Thyroid gland (tissue), 4 donors: ENCODE data around the gene PSRC1. TPM values are rescaled to one million over a fixed set of nuclear protein-coding genes. Genes with fewer than 3 reads are reported as not detected.

Experiments
- DNase-seq, 2 donors: peaks; one replicate each; pipeline ENCODE4 v3.0.0-alpha.2; 2019
- H3K27ac ChIP-seq, 3 donors: fragments of 200-600 bp; sonication (generic); 1 replicate in 2 of 3; 2 replicates in 1 of 3; pipeline ENCODE4 v1.5.1; 2016 to 2019; ENCODE audit warnings: mild to moderate bottlenecking in 1 of 3, moderate library complexity in 1 of 3
- H3K27me3 ChIP-seq: fragments of 200-600 bp; sonication (generic); one replicate; pipeline ENCODE4 v1.5.1; 2019
- H3K36me3 ChIP-seq, 2 donors: fragments of 200-600 bp; sonication (generic); one replicate each; pipeline ENCODE4 v1.5.1; 2016 to 2019
- H3K4me1 ChIP-seq, 2 donors: fragments of 200-600 bp; sonication (generic); one replicate each; pipeline ENCODE4 v1.5.1; 2017 to 2019
- H3K4me3 ChIP-seq, 3 donors: fragments of 200-600 bp; sonication (generic); replicated peaks in 1 of 3; 1 replicate in 2 of 3; 2 replicates in 1 of 3; pipeline ENCODE4 v1.5.1; 2016; ENCODE audit warnings: mild to moderate bottlenecking in 1 of 3
- H3K9me3 ChIP-seq: fragments of 200-600 bp; sonication (generic); one replicate; pipeline ENCODE4 v1.5.1; 2017
- CTCF ChIP-seq, 6 experiments: fragments of 200-600 bp in 3 of 6; fragments of 450-650 bp in 3 of 6; sonication (generic) in 3 of 6; IDR thresholded peaks; one replicate each; pipeline ENCODE4 v1.5.1; 2016 to 2019; ENCODE audit warnings: antibody characterized with exemption in 6 of 6, mild to moderate bottlenecking in 2 of 6, inconsistent platforms in 1 of 6, moderate library complexity in 1 of 6
- POLR2A ChIP-seq, 2 donors: fragments of 450-650 bp; IDR thresholded peaks; one replicate each; pipeline ENCODE4 v1.6.1; 2017; ENCODE audit warnings: antibody characterized with exemption in 2 of 2, mild to moderate bottlenecking in 2 of 2, moderate library complexity in 1 of 2
- WGBS, 2 donors: methylation state at CpG; one replicate each; pipeline ENCODE4 v1.1.5; 2017; 5-methylcytosine and 5-hydroxymethylcytosine counted together
- intact Hi-C: fragments of 100-400 bp; cut with DNase I; formaldehyde crosslinking; loops from one replicate; pipeline ENCODE4 v1.15.1; 2023
- total RNA-seq, 4 donors: library from RNA; depleted of rRNA; stranded (reverse); fragments of >200 nt; gene quantifications; one replicate each; pipeline ENCODE4 v1.2.3, GENCODE V29; 2016

Gene PSRC1
- total RNA-seq, 4 donors from 2014 or later: 1.0 to 4.0 (median 2.2) TPM

- Histone ChIP-seq H3K27me3 (no peaks in the 10 kb centered on the region), H3K9me3 (no peaks in the 10 kb centered on the region), H3K4me3 (no peak overlapping the region), H3K36me3 (peaks cover 29 to 36% of the 10 kb centered on the region in 2 donors), H3K4me1 (peaks cover 5% of the 10 kb centered on the region in 2 donors), H3K27ac (no peak overlapping the region)
- WGBS, 2 donors: 90 to 94% methylated on average over 23 to 33 of the region's 33 CpGs
- DNase-seq: no peak
- TF ChIP-seq CTCF (IDR thresholded peaks at IDR 0.05): no peak
- intact Hi-C loops: loop anchor here (5.0 to 10.0 kb wide), 2 partner anchors 133 to 265 kb away; partner anchors contain the start of gene GPR61
Observed at GRCh38 chr1:109269212-109269980, 13.5 kb downstream of the PSRC1 start.

DNA sequence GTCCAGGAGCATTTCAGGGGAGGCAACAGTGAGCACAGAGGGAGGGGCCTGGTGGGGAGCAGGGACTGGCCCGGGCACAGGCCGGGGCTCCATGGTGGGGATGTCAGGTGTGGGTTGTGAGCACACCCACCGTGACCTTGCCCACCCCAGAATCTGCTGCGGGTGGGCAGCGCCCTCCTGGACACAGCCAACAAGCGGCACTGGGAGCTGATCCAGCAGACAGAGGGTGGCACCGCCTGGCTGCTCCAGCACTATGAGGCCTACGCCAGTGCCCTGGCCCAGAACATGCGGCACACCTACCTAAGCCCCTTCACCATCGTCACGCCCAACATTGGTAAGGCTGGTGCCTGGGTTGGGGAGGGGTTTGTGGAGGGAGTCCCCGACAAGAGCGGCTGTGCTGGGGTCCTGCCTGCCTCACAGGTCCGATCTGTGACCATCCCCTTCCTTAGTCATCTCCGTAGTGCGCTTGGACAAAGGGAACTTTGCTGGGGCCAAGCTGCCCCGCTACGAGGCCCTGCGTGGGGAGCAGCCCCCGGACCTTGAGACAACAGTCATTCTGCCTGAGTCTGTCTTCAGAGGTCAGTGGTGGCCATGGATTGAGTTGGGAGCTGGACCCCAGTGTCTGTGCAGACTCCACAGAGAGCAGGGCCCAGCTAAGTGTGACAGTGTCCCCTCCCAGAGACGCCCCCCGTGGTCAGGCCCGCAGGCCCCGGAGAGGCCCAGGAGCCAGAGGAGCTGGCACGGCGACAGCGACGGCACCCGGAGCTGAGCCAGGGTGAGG lies 14.3 kb downstream of the PSRC1 start:
- H3K36me3 ChIP-seq: peaks cover 33 to 36% of the 10 kb centered on the region in 2 donors
- no peak overlapping the region for H3K4me3 ChIP-seq
- no peak overlapping the region for H3K27ac ChIP-seq
- WGBS, 2 donors: 89 to 97% methylated on average over 13 to 18 of the region's 29 CpGs
- H3K27me3 ChIP-seq: no peaks in the 10 kb centered on the region
- no peak for TF ChIP-seq CTCF (IDR thresholded peaks at IDR 0.05)
- no peak for TF ChIP-seq POLR2A (IDR thresholded peaks at IDR 0.05)
- no peaks in the 10 kb centered on the region for H3K4me1 ChIP-seq
- DNase-seq: no peak
- intact Hi-C loops: loop anchor here (5.0 to 10.0 kb wide), 2 partner anchors 134 to 266 kb away; partner anchors contain the start of gene GPR61
- H3K9me3 ChIP-seq: no peaks in the 10 kb centered on the region

GRCh38 chr1:109267743-109268300 lies 15.1 kb downstream of the PSRC1 start:
- DNase-seq: no peak

GRCh38 chr1:109266965-109267364 lies 16.0 kb downstream of the PSRC1 start:
- Histone ChIP-seq H3K9me3 (no peaks in the 10 kb centered on the region), H3K27me3 (no peaks in the 10 kb centered on the region), H3K36me3 (peaks cover 33 to 36% of the 10 kb centered on the region in 2 donors), H3K4me3 (no peak overlapping the region), H3K4me1 (no peaks in the 10 kb centered on the region), H3K27ac (no peak overlapping the region)
- 79 to 93% methylated on average over 11 of the region's 11 CpGs for WGBS, 2 donors
- TF ChIP-seq CTCF (IDR thresholded peaks at IDR 0.05) (no peak), POLR2A (IDR thresholded peaks at IDR 0.05) (no peak)
- intact Hi-C loops: loop anchor here (5.0 to 10.0 kb wide), 2 partner anchors 135 to 268 kb away; partner anchors contain the start of gene GPR61
- DNase-seq: no peak

More at GRCh38 chr1:109267743-109268300, 15.1 kb downstream of the PSRC1 start:
- Histone ChIP-seq H3K36me3 (peaks cover 33 to 36% of the 10 kb centered on the region in 2 donors), H3K27me3 (no peaks in the 10 kb centered on the region), H3K27ac (no peak overlapping the region), H3K4me3 (no peak overlapping the region), H3K9me3 (no peaks in the 10 kb centered on the region), H3K4me1 (no peaks in the 10 kb centered on the region)
- TF ChIP-seq CTCF (IDR thresholded peaks at IDR 0.05): no peak
- TF ChIP-seq POLR2A (IDR thresholded peaks at IDR 0.05): no peak
- intact Hi-C loops: loop anchor here (5.0 to 10.0 kb wide), 2 partner anchors 134 to 267 kb away; partner anchors contain the start of gene GPR61
- 97 to 99% methylated on average over 8 to 17 of the region's 17 CpGs for WGBS, 2 donors
